ENCODE measurements around the gene THEMIS. TPM values are rescaled to one million over a fixed set of nuclear protein-coding genes. Genes with fewer than 3 reads are reported as not detected.

Gene THEMIS
- polyA plus RNA-seq, 1 experiment, result not detected

- TF ChIP-seq CTCF (IDR thresholded peaks at IDR 0.05; ENCODE audit: insufficient read depth, low read depth, low read length), result no peak
- POLR2A ChIA-PET, result no interaction called here
- CTCF ChIA-PET, result interaction anchor here (0.6 kb wide), 1 partner anchor 524 kb away, joined by 3 read pairs; no protein-coding TSS in a partner anchor
- H3K27me3 ChIP-seq (ENCODE audit: control insufficient read depth, insufficient read depth, low read length), result no peaks in the 10 kb centered on the region
- H3K36me3 ChIP-seq (ENCODE audit: control insufficient read depth, insufficient read depth, low read length), result no peaks in the 10 kb centered on the region
- H3K4me3 ChIP-seq (ENCODE audit: low read depth, low read length), result no peak overlapping the region
- peak; percentile 18 for DNase-seq (ENCODE audit: low read depth)
These were observed 38.7 kb upstream of the THEMIS start for GRCh38 chr6:127939442-127940066.

- H3K36me3 ChIP-seq (ENCODE audit: control insufficient read depth, insufficient read depth, low read length), result no peaks in the 10 kb centered on the region
- ChIA-PET CTCF (interaction anchor here (1.2 kb wide), 1 partner anchor 22 kb away, joined by 3 read pairs; no protein-coding TSS in a partner anchor), POLR2A (no interaction called here)
- no peak overlapping the region for H3K4me3 ChIP-seq (ENCODE audit: low read depth, low read length)
- no peak for TF ChIP-seq CTCF (IDR thresholded peaks at IDR 0.05; ENCODE audit: insufficient read depth, low read depth, low read length)
- H3K27me3 ChIP-seq (ENCODE audit: control insufficient read depth, insufficient read depth, low read length), result no peaks in the 10 kb centered on the region
- no peak for DNase-seq (ENCODE audit: low read depth)
These were observed 37.8 kb upstream of the THEMIS start for GRCh38 chr6:127938701-127939100.

- POLR2A ChIA-PET, result no interaction called here
- no peak for TF ChIP-seq CTCF (IDR thresholded peaks at IDR 0.05; ENCODE audit: insufficient read depth, low read depth, low read length)
- H3K27me3 ChIP-seq (ENCODE audit: control insufficient read depth, insufficient read depth, low read length), result no peaks in the 10 kb centered on the region
- no peak for DNase-seq (ENCODE audit: low read depth)
- no peaks in the 10 kb centered on the region for H3K36me3 ChIP-seq (ENCODE audit: control insufficient read depth, insufficient read depth, low read length)
- CTCF ChIA-PET, result interaction anchor here (1.2 kb wide), 1 partner anchor 21 kb away, joined by 3 read pairs; no protein-coding TSS in a partner anchor
- no peak overlapping the region for H3K4me3 ChIP-seq (ENCODE audit: low read depth, low read length)
These were observed 36.9 kb upstream of the THEMIS start for GRCh38 chr6:127937747-127938146.

- ChIA-PET POLR2A (no interaction called here), CTCF (no interaction called here)
- Histone ChIP-seq H3K36me3 (ENCODE audit: control insufficient read depth, insufficient read depth, low read length) (no peaks in the 10 kb centered on the region), H3K4me3 (ENCODE audit: low read depth, low read length) (no peak overlapping the region), H3K27me3 (ENCODE audit: control insufficient read depth, insufficient read depth, low read length) (no peaks in the 10 kb centered on the region)
- no peak for TF ChIP-seq CTCF (IDR thresholded peaks at IDR 0.05; ENCODE audit: insufficient read depth, low read depth, low read length)
- no peak for DNase-seq (ENCODE audit: low read depth)
These were observed 36.2 kb upstream of the THEMIS start for GRCh38 chr6:127937102-127937501.

- ChIA-PET POLR2A (no interaction called here), CTCF (interaction anchor here (1.0 kb wide), 1 partner anchor 11 kb away, joined by 3 read pairs; no protein-coding TSS in a partner anchor)
- H3K36me3 ChIP-seq (ENCODE audit: control insufficient read depth, insufficient read depth, low read length), result no peaks in the 10 kb centered on the region
- no peak overlapping the region for H3K4me3 ChIP-seq (ENCODE audit: low read depth, low read length)
- DNase-seq (ENCODE audit: low read depth), result no peak
- no peaks in the 10 kb centered on the region for H3K27me3 ChIP-seq (ENCODE audit: control insufficient read depth, insufficient read depth, low read length)
- TF ChIP-seq CTCF (IDR thresholded peaks at IDR 0.05; ENCODE audit: insufficient read depth, low read depth, low read length), result no peak
These were observed 34.1 kb upstream of the THEMIS start for GRCh38 chr6:127934956-127935355.

Data from BJ (cell line).